GM18499 (cell line): ENCODE results near the gene MS4A18.
A peak's percentile ranks its signal among the peaks of the same experiment; 100 is the strongest.
"Not testable (repeated sequence)": the region's sequence is repeated elsewhere in the genome, so short reads cannot be mapped to it uniquely, and the experiment has no call there.

ENCODE experiments used
- ATAC-seq: cut with Tn5 transposase; IDR thresholded peaks from one replicate; pipeline ENCODE4 v1.9.1; 2021; ENCODE audit warnings: moderate number of reproducible peaks; ENCODE audit not compliant: insufficient read depth, unreplicated experiment

MS4A18 gene

DNA sequence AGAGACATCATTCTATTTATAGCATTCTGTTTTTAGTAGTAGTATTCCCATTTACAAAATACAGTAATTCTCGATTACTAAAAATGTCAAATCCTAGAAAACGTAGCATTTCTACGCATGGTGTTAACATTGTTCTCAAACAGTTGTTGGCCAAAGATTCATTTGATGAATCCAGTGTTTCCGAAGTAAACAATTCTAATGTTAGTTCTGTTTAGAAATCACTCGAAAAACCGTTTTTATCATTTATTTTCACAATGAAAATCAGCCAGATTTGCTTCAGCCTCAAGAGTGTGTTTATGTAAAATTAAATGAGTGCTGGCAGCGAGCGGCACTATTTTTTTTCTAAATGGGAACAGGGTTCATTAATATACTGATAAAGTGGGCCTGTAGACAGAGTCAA is 7.1 kb downstream of the MS4A18 start:
- no peak for ATAC-seq

DNA sequence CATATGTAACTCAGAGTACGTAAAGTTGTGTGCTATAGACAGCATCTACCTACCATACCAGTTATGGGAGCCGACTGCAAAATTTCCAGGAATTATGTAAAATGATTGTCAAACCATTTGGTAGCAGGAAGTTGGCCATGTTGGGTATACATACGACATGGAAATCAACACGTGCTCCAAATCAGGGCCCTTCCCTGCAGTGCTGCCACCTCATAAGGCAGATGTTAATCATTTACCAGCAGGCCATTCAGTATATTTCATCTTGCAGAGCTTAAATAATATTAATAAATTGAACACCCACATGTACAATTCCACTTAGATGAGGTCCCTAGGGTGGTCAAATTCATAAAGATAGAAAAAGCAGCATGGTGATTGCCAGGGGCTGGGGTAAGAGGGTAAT is 9.8 kb downstream of the MS4A18 start:
- ATAC-seq = no peak

DNA sequence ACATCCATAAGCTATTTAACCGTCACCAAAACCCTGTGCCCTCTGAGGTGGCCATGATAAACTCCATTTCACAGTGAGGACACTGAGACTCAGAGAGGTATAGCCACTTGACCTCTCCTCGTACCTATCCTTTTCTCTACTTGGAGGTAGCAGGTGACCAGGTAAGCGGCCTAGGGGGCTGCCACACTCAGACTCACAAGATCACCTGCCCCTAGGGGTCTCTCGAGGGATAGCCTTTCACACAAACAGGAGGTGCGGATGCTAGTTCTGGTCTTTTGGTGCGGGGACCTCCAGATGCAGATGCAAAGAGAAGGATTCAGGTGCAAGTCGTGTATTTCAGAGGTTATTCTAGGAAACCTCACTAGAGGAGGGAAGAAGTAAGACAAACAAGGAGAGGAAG is 14.6 kb downstream of the MS4A18 start:
- ATAC-seq = no peak

DNA sequence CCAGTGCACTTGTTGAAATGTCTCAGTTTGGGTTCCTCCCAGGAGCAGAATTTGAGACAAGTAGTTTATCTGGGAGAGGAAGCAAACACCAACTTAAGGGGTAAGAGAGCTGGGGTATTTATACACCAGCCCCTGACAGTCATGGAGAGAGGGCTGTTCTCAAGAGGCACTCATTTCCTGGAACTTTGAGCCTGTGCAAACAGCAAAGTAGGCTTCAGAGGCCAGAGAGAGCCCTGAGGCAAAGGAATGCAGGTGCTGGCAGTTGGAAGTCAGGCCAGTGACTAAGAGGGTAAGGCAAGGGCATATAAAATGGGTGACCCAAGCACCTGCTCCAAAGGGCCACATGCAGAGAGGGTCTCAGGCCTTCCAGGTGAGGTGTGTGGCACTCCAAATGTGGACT is 16.1 kb downstream of the MS4A18 start:
- ATAC-seq = no peak

DNA sequence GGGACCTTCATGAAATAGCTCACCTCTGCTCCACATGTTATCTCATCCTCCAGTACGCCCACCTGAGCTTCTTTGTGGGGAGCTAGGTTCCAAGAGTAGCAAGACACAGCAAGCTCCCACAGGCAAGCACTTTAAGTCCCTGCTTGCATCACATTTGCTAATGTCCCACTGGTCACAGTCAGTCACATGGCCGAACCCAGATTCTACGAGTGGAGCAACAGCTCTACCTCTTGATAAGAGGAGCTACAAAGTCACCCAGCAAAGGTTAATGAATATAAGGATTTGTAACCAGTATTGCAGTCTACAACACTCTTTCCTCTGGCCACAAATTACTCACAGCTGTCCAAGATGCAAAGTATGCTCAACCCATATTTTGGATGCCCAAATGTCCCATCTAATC is 16.9 kb downstream of the MS4A18 start:
- no peak for ATAC-seq

DNA sequence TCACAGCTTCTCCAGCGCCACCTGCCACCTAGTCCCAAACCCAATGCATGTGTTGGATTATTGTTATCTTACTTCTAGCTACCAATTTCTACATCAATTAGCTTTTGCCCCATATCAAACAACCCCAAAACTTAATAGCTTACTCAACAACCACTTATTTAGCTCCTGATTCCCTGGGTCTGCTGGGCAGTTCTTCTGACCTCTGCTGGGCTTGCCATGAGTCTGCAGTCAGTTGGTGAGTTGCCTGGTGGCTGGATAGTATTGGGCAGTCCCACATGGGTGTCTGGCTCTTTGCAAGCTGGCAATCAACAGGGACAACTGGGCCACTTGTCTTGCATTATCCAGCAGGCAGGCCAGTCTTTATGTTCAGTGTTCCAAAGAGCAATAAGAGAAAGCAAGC is 18.5 kb downstream of the MS4A18 start:
- ATAC-seq = no peak

DNA sequence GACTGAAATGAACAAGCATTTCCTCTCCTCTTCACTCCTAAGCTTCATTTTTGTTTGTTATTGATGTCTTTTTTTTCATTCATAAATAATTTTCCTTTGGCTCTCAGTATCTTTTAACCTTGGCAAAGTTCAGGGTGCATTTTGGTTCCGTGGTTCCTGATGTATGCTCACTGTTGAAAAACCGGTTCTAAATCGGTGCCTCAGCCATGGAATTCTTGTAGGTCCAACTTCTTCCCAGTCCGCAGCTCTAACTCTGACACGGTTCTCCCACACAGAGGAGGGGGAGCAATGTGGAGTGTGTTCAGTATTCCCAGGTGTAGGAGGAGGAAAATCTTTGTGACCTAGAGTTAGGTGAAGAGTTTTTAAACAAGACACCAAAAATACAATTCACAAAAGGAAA is 19.6 kb downstream of the MS4A18 start:
- no peak for ATAC-seq

DNA sequence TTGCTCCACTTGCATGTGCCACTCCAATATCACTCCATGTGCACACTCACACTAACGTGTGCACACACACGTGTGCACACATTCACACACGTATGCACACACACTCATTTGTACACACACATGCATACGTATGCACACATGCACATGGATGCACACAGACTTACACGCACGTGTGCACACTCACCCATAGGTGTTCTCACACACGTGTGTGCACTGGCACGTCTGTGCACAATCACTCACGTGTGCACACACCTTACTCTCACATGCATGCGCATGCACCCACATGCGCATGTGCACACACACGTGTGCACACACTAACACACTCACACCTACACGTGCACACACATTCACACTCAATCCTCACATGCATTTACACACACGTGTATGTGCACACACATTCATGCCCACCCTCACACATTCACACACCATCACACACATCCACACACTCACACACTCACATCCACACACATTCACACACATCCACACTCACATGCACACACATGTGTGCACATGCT is 22.9 kb downstream of the MS4A18 start:
- no peak for ATAC-seq

DNA sequence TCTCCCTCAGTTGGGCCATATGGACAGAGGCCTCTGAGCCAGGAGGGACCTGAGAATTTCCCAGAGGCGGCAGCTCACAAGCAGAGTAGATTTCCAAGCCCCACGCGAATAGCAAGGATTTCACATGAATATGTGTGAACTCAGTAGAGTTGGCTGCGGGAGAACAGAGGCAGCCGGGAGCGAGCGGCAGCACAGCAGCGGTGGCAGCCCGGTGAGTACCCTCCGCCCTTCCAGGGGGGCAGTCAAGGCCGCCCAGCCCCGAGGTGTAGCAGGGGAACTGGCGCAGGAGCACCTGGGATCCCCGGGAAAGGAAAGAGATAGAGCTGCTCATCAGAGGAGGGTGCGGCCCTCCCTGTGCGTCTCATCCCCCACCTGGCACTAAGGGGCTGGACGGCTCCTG is 23.7 kb downstream of the MS4A18 start:
- ATAC-seq = no peak

DNA sequence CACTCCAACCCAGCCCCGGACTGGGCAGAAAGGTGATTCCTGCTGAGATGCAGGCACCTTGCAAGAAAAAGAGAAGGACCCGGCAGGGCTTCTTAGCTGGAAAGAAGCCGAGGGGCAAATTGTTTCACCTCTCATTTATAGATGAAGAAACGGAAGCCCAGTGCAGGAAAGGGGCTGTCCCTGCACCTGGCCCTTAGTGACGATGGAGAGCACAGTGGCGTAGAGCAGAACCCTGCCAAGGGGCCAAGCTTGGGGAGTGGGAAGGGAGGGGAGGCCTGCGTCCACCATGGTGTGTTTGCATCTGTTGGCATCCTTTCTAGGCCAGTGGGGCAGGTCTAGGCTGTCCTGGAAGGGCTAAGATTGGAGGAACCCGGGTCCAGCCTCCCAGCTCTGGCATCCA is 24.3 kb downstream of the MS4A18 start:
- no peak for ATAC-seq

DNA sequence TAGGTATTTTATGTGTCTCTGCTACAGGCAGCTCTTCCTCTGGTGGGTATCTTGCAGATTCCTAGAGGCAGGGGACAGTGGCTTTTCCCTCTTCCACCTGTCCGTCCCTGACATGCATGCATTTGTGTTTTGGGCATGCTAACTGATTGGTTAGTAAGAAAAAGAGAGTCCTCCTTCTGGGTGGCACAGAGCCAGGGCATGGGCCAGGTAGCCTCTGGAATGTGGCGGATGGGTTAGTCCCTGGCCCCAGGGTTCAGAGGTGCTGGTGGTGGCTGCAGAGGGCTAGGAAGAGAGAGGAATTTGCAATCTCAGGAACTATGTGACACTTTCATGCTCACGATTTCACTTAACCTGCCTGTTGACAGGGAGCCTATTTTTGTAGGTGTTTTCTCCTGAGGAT is 26.4 kb downstream of the MS4A18 start:
- no peak for ATAC-seq

DNA sequence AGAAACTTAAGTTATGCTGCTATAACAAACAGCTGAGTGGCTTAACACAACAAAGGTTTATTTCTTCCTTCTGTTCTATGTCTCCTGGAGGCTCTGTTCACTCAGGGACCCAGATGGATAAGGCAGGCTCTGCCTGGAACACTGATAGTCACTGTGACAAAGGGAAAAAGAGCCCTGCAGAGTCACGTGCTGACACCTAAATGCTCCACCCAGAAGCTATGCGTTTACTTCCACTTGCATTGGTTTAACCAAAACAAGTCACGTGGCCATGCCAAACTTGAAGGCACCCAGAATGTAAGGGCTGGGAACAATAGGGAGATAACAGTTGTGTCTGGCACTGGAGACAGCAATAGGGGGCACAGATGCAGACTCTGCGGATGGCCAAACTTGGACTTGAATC is 28.8 kb downstream of the MS4A18 start:
- ATAC-seq = no peak

DNA sequence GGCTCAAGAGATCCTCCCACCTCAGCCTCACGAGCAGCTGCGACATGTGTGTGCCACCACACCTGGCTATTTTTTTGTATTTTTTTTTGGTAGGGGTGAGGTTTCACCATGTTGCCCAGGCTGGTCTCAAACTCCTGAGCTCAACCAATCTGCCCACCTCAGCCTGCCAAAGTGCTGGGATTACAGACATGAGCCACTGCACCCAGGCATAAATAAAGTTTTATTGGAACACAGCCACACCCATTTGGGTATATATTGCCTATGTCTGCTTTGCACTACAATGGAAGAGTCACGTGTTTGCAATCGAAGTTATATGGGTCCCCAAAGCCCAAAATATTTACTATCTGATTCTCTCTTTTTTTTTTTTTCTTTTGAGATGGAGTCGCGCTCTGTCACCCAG is 30.4 kb downstream of the MS4A18 start:
- ATAC-seq = no peak

DNA sequence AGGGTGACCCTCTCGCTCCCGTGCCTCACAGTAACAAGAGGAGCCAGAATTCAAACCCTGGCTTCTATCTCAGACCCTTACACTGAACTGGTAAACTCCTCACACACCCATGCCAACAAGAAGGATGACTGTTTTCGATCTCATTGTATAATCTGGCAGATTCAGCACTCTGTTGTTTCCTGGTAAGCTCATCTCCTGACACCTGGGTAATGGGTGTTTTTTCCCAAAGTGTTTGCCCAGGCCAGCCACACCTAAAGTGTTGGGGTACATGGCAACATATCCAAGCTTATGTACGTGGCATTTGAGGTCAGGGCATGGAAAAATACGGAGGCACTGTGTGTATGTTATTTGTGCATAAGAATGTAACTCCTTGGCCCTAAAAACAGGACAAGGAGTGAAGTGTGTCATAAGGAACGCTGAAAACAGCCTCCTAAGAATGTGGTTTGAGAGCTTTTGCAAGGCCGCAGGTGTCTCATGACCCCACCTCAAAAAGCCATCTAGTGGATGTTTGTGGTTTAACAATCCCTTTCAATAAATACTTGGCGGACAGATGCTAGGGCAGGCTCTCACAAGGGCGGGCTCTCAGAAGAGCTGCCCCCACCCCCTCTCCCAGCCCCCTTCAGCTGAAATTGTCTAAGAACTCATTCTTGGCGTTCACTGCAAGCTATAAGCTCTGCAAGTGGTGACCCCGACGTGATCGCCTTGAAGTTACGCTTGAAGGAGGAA is 31.9 kb downstream of the MS4A18 start, which contains the start of gene MS4A15:
MS4A15 (plus strand) TSS at position 561 of the 726 bp plus-strand sequence. CDS start 6,867 bp downstream, outside the sequence.
- ATAC-seq = no peak

DNA sequence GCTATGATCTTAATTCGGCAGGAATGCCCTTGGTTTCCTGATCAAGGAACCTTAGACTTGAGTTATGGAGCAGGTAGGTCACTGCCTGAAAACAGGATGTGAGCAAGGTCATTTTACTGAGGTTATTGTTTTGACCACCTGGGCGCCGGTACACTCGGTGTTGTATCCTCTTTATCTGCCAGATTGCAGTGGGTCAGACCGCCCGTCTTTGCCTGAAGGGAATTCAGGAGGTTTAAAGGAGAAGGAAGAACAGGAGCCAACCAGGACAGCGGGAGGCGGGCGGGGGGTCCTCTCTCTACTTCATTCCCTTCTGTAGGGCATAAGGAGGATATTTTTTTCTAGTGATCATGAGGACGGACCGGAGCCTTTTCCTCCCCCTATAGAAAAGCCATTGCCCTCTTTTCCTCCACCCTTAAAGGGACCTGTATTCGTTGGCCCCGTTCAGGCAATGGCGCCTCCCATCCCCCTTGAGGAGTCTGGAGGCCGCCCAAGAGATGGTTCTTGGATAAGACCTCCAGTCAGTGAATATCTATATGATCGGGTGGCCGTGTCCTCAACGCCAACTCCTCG is 32.8 kb downstream of the MS4A18 start:
- no peak for ATAC-seq

DNA sequence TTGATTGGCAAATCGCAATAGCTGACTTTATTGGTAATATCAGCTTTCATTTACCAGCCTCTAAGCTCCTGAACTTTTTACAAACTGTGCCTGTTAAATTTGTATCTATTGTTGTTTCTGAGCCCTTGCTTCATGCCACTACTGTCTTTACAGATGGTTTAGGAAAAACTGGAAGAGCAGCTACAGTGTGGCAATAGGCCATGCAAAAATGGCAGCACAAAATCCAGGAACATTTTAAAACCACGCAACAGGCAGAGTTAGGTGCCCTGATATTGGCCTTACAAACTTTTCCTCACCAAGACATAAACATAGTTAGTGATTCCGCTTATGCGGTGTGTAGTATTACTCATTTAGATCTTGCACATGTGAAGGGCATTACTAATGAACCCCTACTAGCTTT is 34.2 kb downstream of the MS4A18 start:
- not testable (repeated sequence) for ATAC-seq

DNA sequence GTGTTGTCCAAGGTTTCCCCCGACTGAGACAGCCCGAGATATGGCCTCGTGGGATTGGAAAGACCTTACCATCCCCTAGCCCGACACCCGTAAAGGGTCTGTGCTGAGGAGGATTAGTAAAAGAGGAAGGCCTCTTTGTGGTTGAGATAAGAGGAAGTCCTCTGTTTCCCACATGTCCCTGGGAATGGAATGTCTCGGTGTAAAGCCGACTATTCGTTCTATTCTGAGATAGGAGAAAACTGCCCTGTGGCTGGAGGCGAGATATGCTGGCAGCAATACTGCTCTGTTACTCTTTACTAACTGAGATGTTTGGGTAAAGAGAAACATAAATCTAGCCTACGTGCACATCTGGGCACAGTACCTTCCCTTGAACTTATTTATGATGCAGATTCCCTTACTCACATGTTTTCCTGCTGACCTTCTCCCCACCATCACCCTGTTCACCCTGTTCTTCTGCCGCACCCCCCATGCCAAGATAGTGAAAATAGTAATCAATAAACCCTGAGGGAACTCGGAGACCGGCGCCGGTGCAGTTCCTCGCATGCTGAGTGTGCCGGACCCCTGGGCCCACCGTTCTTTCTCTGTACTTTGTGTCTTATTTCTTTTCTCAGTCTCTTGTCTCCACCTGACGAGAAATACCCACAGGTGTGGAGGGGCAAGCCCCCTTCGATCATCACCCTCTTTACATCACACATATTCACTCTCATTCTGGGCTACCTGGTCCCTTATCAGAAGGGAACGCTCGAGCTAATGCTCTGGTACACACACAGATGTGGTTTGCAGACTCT is 35.1 kb downstream of the MS4A18 start:
- not testable (repeated sequence) for ATAC-seq

DNA sequence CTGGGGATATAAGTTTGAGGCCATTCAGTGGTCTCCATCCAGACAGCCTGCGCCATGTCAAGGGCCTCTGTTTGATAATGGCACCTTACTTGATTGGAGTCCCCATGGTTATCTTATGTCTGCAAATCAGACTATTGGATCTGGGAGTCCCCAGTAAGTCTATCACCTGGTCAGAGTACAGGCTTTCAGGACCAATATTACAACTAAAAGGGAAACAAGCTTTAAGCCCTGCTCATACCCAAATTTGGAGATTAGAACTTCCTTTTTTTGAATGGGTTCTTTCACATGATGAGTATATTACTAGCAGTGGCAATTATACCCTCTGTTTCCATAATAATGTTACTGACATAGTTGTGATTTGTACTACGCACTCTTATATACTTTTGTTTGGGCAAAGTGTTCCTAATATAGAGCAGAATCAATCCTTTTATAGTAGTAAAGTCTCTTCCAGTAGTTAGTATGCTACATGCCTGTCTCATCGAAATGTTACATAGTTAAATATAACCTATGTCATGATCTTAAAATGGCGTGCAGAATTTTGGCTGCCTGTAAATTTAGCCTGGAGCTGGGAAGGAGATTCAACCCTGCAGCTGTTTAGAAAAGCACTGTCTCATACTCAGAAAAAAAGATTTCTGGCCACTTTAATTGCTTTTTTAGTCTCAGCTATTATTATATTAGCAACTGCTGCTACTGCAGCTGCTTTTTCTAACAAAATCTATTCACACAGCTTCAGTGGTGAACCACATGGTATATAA is 37.1 kb downstream of the MS4A18 start:
- no peak for ATAC-seq

DNA sequence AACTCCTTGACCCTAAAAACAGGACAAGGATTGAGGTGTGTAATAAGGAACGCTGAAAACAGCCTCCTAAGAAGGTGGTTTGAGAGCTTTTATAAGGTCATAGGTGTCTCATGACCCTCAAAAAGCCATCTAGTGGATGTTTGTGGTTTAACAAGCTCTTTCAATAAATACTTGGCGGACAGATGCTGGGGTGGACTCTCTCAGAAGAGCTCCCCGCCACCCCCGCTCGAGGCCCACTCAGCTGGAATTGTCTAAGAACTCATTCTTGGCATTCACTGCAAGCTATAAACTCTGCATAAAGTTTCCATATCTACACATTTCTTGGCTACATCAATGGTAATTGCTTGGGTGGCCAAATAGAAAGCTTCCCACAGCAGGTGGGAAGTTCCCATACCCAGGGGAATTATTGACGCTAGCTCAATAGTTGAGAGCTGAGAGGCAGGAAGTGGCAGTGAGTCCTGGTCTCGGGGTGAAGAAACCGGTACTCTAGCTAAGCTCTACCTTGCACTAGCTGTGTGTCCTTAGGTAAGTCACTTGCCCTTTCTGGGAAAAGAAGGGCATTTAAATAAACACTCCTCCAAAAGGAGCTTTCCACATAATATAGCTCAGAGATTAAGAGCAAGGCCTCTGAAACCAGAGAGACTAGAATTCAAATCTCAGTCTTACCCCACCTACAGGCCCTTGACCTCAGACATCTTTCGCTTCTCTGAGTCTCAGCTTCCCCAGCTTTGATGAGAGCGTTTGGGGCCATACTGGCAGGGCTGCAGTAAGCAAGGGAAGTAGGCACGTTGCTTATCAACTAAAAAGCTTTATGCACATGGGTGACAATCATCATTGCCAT is 38.6 kb downstream of the MS4A18 start:
- ATAC-seq = peak; percentile 41
